Body of pancreas (tissue), 4 donors: ENCODE data around the gene TNPO1.
"Not testable (repeated sequence)": the region's sequence is repeated elsewhere in the genome, so short reads cannot be mapped to it uniquely, and the experiment has no call there.

Source experiments
- POLR2A ChIP-seq, 3 donors: fragments of 450-650 bp; IDR thresholded peaks; one replicate each; pipeline ENCODE4 v1.6.1; 2016; ENCODE audit warnings: antibody characterized with exemption in 3 of 3, mild to moderate bottlenecking in 2 of 3
- TF ChIP-seq, protein P1 (sequence below), 7 experiments: fragments of 450-650 bp in 4 of 7; fragments of 200-600 bp in 3 of 7; sonication (generic) in 3 of 7; IDR thresholded peaks; one replicate each; pipeline ENCODE4 v1.5.1; 2016 to 2019; ENCODE audit warnings: antibody characterized with exemption in 7 of 7

DNA sequence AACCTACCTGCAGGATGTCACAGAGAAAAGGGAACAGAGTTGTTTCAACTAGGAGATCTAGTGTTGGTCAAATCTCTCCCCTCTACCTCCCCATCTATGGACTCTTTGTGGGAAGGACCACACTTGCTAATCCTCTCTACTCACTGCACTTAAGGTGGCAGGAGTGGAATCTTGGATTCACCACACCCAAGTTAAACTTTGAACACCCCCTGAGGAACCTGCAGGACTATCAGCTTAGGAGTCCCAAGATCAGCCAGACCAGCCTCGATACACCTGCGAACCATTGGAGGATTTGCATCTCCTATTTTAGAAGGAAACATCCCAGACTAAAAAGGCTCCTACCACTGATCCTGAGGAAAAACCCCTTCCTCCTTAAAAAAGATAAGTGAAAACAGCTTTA, 116.2 kb downstream of the TNPO1 start:
- TF ChIP-seq, protein P1, sequence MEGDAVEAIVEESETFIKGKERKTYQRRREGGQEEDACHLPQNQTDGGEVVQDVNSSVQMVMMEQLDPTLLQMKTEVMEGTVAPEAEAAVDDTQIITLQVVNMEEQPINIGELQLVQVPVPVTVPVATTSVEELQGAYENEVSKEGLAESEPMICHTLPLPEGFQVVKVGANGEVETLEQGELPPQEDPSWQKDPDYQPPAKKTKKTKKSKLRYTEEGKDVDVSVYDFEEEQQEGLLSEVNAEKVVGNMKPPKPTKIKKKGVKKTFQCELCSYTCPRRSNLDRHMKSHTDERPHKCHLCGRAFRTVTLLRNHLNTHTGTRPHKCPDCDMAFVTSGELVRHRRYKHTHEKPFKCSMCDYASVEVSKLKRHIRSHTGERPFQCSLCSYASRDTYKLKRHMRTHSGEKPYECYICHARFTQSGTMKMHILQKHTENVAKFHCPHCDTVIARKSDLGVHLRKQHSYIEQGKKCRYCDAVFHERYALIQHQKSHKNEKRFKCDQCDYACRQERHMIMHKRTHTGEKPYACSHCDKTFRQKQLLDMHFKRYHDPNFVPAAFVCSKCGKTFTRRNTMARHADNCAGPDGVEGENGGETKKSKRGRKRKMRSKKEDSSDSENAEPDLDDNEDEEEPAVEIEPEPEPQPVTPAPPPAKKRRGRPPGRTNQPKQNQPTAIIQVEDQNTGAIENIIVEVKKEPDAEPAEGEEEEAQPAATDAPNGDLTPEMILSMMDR (IDR thresholded peaks at IDR 0.05) = not testable (repeated sequence)
- TF ChIP-seq POLR2A (IDR thresholded peaks at IDR 0.05) = not testable (repeated sequence)
